GM12878 (cell line): ENCODE data around the gene CBLN3. TPM values are rescaled to one million over a fixed set of nuclear protein-coding genes. Genes with fewer than 3 reads are reported as not detected.

ENCODE experiments used
- ATAC-seq: fragments of 200-7000 bp; cut with Tn5 transposase; 3 replicates; pipeline ENCODE4 v1.9.1; 2020; ENCODE audit warnings: mild to moderate bottlenecking, moderate library complexity
- BruUV-seq: library from RNA; stranded (reverse); fragments of 400-500 nt; replicated peaks from 2 replicates; lab custom pipeline; 2021; lab: Mats Ljungman, UMichigan
- CTCF ChIA-PET: fragments of 300-600 bp; sonication (Branson Sonifier 250); formaldehyde crosslinking; extraction: SDS; loops from one replicate; lab custom pipeline; 2021; ENCODE audit warnings: inconsistent platforms; lab: Yijun Ruan, JAX
- POLR2A ChIA-PET: fragments of 350-600 bp; formaldehyde crosslinking; extraction: SDS; loops from one replicate; lab custom pipeline; 2021; ENCODE audit warnings: inconsistent platforms; lab: Charles Lee
- RAD21 ChIA-PET: fragments of 300-600 bp; sonication (Branson Sonifier 250); formaldehyde crosslinking; loops from one replicate; lab custom pipeline; 2023; ENCODE audit warnings: antibody characterized with exemption; ENCODE audit not compliant: unreplicated experiment; lab: Charles Lee
- SMC1A ChIA-PET: fragments of 300-600 bp; sonication (Branson Sonifier 250); formaldehyde crosslinking; loops from one replicate; lab custom pipeline; 2023; ENCODE audit not compliant: unreplicated experiment, uncharacterized antibody; lab: Charles Lee
- DNase-seq: peaks from one replicate; pipeline ENCODE4 v3.0.0-alpha.2; 2011; ENCODE audit warnings: low read depth, low spot score
- FAIRE-seq: peaks from 3 replicates; lab custom pipeline; 2011; peaks lifted over from hg19 to GRCh38; lab: Jason Lieb, UNC
- H2AFZ ChIP-seq: 2 replicates; pipeline ENCODE4 v1.6.0; 2011; ENCODE audit warnings: low read depth, low read length, control low read depth; ENCODE audit not compliant: control insufficient read depth
- H3K27ac ChIP-seq: 2 replicates; pipeline ENCODE4 v1.5.1; 2011; ENCODE audit warnings: control low read depth; ENCODE audit not compliant: control insufficient read depth, insufficient read depth
- H3K27me3 ChIP-seq, 2 experiments: replicated peaks in 1 of 2; 2 replicates each; pipeline versions ENCODE4 v1.6.0 to v1.6.1; 2011; ENCODE audit warnings: low read length in 1 of 2; ENCODE audit not compliant: control insufficient read depth in 2 of 2, insufficient read depth in 2 of 2
- H3K36me3 ChIP-seq, 2 experiments: 2 replicates each; pipeline ENCODE4 v1.5.1; 2011; ENCODE audit warnings: low read length in 1 of 2; ENCODE audit not compliant: control insufficient read depth in 2 of 2, insufficient read depth in 2 of 2
- H3K4me1 ChIP-seq: 2 replicates; pipeline ENCODE4 v1.6.1; 2011; ENCODE audit warnings: mild to moderate bottlenecking, low read length, moderate library complexity, mixed read lengths; ENCODE audit not compliant: control insufficient read depth, insufficient read depth
- H3K4me2 ChIP-seq: 2 replicates; pipeline ENCODE4 v1.6.0; 2011; ENCODE audit warnings: control low read depth; ENCODE audit not compliant: control insufficient read depth, insufficient read depth
- H3K4me3 ChIP-seq: fragments of 200-600 bp; sonication (generic); 2 replicates; pipeline ENCODE4 v1.5.1; 2016
- H3K79me2 ChIP-seq: 2 replicates; pipeline ENCODE4 v1.6.0; 2011; ENCODE audit warnings: low read length; ENCODE audit not compliant: control insufficient read depth, insufficient read depth
- H3K9ac ChIP-seq: 2 replicates; pipeline ENCODE4 v1.8.0; 2011; ENCODE audit warnings: low read length, control low read depth, mixed read lengths; ENCODE audit not compliant: control insufficient read depth, insufficient read depth
- H3K9me3 ChIP-seq: replicated peaks from 3 replicates; pipeline ENCODE4 v1.5.1; 2011; ENCODE audit warnings: mild to moderate bottlenecking, low read length; ENCODE audit not compliant: control insufficient read depth, insufficient read depth
- H4K20me1 ChIP-seq: 2 replicates; pipeline ENCODE4 v1.6.0; 2011; ENCODE audit not compliant: control insufficient read depth, insufficient read depth
- ATF3 ChIP-seq: IDR thresholded peaks from 2 replicates; pipeline ENCODE4 v1.6.1; 2011; ENCODE audit warnings: low read depth, mild to moderate bottlenecking, low read length, moderate library complexity, borderline replicate concordance; ENCODE audit errors: extremely low read depth
- ELK1 ChIP-seq: IDR thresholded peaks from 2 replicates; pipeline ENCODE4 v1.6.1; 2012; ENCODE audit warnings: low read depth, low read length, improper control_type of control experiment
- HDGF ChIP-seq: fragments of 450-650 bp; IDR thresholded peaks from 2 replicates; pipeline ENCODE4 v1.6.1; 2016; ENCODE audit warnings: antibody characterized with exemption
- LARP7 ChIP-seq: fragments of 450-650 bp; IDR thresholded peaks from 2 replicates; pipeline ENCODE4 v1.6.1; 2017; ENCODE audit warnings: mild to moderate bottlenecking
- POLR2AphosphoS5 ChIP-seq: IDR thresholded peaks from 2 replicates; pipeline ENCODE4 v1.6.1; 2011; ENCODE audit warnings: mild to moderate bottlenecking, low read length, inconsistent platforms
- SKIL ChIP-seq: fragments of 450-650 bp; IDR thresholded peaks from 2 replicates; pipeline ENCODE4 v1.6.1; 2017; ENCODE audit warnings: mild to moderate bottlenecking, low read depth, inconsistent platforms; ENCODE audit not compliant: poor library complexity, severe bottlenecking
- SMARCA5 ChIP-seq: fragments of 450-650 bp; IDR thresholded peaks from 2 replicates; pipeline ENCODE4 v1.6.1; 2017; ENCODE audit warnings: mild to moderate bottlenecking
- SUPT20H ChIP-seq: IDR thresholded peaks from 2 replicates; pipeline ENCODE4 v1.6.1; 2011; ENCODE audit warnings: low read depth, mild to moderate bottlenecking, low read length, moderate library complexity, borderline replicate concordance; ENCODE audit not compliant: control insufficient read depth
- TCF7 ChIP-seq: IDR thresholded peaks from 2 replicates; pipeline ENCODE4 v1.6.1; 2014; ENCODE audit warnings: antibody characterized with exemption, borderline replicate concordance
- ZNF384 ChIP-seq: IDR thresholded peaks from 2 replicates; pipeline ENCODE4 v1.6.1; 2012; ENCODE audit warnings: low read depth, mild to moderate bottlenecking, low read length, improper control_type of control experiment, borderline replicate concordance
- WGBS: methylation state at CpG from one replicate; pipeline ENCODE4 v1.1.6; 2016; ENCODE audit warnings: low lambda C conversion rate; ENCODE audit not compliant: insufficient replicate concordance, insufficient coverage; ENCODE audit errors: missing lambda C conversion rate; 5-methylcytosine and 5-hydroxymethylcytosine counted together
- in situ Hi-C: fragments of 300-500 bp; cut with MboI; formaldehyde crosslinking; loops from 9 replicates; pipeline ENCODE4 v1.14.3; 2018; ENCODE audit warnings: mixed read lengths
- intact Hi-C: fragments of 100-400 bp; cut with micrococcal nuclease; formaldehyde crosslinking; loops from one replicate; pipeline ENCODE4 v1.14.2; 2022; ENCODE audit not compliant: unreplicated experiment
- polyA plus RNA-seq, 11 experiments: library from polyadenylated mRNA; depleted of rRNA in 4 of 11; unstranded in 6 of 11; stranded (reverse) in 5 of 11; fragments of >200 nt; fragmentation: Nextera tagmentation in 4 of 11; fragmentation: Illumina TruSeq in 1 of 11; extraction: Ambion mirVana in 4 of 11; extraction: Trizol in 1 of 11; gene quantifications; 1 replicate in 1 of 11; 2 replicates in 10 of 11; pipeline versions ENCODE4 v1.2.1 to v1.2.3, GENCODE V29; 2011 to 2016; ENCODE audit warnings: inconsistent platforms in 2 of 11, missing spikeins in 2 of 11, low read depth in 1 of 11
- total RNA-seq, 4 experiments: library from RNA; depleted of rRNA in 3 of 4; stranded (reverse); fragments of >200 nt in 3 of 4; fragmentation: Illumina TruSeq in 1 of 4; extraction: Trizol in 1 of 4; gene quantifications; 2 replicates each; pipeline versions ENCODE4 v1.2.1 to v1.2.3, GENCODE V29; 2013 to 2021
- TF ChIP-seq, protein P1 (sequence below): fragments of 450-650 bp; IDR thresholded peaks from 2 replicates; pipeline ENCODE4 v1.6.1; 2018; ENCODE audit warnings: borderline replicate concordance, mild to moderate bottlenecking; ENCODE audit not compliant: partially characterized antibody
- TF ChIP-seq, protein P2 (sequence below): IDR thresholded peaks from 2 replicates; pipeline ENCODE4 v1.6.1; 2012; ENCODE audit warnings: mild to moderate bottlenecking, low read depth, low read length
- TF ChIP-seq, protein P3 (sequence below): IDR thresholded peaks from 2 replicates; pipeline ENCODE4 v1.6.1; 2012; ENCODE audit warnings: low read depth, low read length, improper control_type of control experiment

Gene CBLN3
- total and polyA plus RNA-seq, 10 of the 15 experiments (the other 5 are each of a cell fraction or from before 2014, with no cell fraction given) = 0.16 to 4.9 (median 1.3) TPM

DNA sequence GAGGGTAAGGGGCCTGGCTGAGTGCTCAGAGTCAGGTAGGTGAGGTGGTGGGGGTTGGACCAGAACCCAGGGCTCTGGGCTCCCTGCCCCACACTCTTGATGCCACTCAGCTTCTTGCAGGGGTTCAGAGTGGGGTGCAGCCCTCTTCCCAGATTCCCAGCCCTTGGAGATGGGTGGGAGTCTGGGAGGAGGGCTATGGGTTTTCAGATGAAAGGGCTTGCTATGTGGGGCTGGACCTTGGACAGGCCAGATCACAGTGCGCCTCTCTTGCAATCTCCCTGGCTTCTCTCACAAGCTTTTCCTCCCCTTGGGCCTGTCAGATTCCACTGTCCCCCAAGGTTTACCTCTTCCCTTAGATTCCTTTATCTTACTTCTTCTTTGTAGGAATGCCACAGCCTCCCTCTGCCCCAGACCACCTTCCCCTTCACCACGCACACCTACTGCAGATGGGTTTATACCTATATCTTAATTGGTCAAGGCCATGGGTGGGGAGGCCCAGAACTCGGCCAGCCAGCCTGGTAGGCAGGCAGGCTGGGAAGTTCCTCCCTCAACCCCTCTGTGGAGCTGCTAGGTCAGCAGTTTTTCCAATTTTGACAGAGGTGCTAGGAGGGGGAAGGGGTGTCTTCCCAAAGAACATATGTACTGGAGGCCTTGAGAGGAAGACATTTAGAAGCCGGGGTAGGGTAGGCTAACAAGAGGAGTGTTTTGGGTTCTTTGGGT is 29.3 kb downstream of the CBLN3 start:
- 12% methylated on average over 4 of the region's 4 CpGs for WGBS
- in situ Hi-C loops = no loop called here
- Histone ChIP-seq H3K36me3 (no peaks in the 10 kb centered on the region), H3K27ac (no peak overlapping the region), H3K9ac (no peak overlapping the region), H2AFZ (no peak overlapping the region), H3K9me3 (no peaks in the 10 kb centered on the region), H3K4me3 (no peak overlapping the region), H3K4me2 (no peak overlapping the region), H3K79me2 (no peaks in the 10 kb centered on the region), H3K27me3 (peaks cover 4 to 8% of the 10 kb centered on the region in 2 experiments), H3K4me1 (no peaks in the 10 kb centered on the region), H4K20me1 (no peaks in the 10 kb centered on the region)
- DNase-seq (no peak), FAIRE-seq (no peak), ATAC-seq (no peak)
- BruUV-seq = no TSS peak
- intact Hi-C loops = no loop called here
- SMC1A ChIA-PET = no interaction called here
- RAD21 ChIA-PET = no interaction called here
- POLR2A ChIA-PET = no interaction called here
- CTCF ChIA-PET = interaction anchor here (1.2 kb wide), 1 partner anchor 32 kb away, joined by 3 read pairs; no protein-coding TSS in a partner anchor
- no peak for TF ChIP-seq ATF3
- no peak for TF ChIP-seq SUPT20H
- no peak for TF ChIP-seq SKIL
- no peak for TF ChIP-seq HDGF
- no peak for TF ChIP-seq ZNF384
- TF ChIP-seq POLR2AphosphoS5 = no peak
- no peak for TF ChIP-seq ELK1
- TF ChIP-seq, protein P1, sequence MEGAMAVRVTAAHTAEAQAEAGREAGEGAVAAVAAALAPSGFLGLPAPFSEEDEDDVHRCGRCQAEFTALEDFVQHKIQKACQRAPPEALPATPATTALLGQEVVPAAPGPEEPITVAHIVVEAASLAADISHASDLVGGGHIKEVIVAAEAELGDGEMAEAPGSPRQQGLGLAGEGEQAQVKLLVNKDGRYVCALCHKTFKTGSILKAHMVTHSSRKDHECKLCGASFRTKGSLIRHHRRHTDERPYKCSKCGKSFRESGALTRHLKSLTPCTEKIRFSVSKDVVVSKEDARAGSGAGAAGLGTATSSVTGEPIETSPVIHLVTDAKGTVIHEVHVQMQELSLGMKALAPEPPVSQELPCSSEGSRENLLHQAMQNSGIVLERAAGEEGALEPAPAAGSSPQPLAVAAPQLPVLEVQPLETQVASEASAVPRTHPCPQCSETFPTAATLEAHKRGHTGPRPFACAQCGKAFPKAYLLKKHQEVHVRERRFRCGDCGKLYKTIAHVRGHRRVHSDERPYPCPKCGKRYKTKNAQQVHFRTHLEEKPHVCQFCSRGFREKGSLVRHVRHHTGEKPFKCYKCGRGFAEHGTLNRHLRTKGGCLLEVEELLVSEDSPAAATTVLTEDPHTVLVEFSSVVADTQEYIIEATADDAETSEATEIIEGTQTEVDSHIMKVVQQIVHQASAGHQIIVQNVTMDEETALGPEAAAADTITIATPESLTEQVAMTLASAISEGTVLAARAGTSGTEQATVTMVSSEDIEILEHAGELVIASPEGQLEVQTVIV = no peak
- no peak for TF ChIP-seq SMARCA5
- TF ChIP-seq TCF7 = no peak
- TF ChIP-seq, protein P2, sequence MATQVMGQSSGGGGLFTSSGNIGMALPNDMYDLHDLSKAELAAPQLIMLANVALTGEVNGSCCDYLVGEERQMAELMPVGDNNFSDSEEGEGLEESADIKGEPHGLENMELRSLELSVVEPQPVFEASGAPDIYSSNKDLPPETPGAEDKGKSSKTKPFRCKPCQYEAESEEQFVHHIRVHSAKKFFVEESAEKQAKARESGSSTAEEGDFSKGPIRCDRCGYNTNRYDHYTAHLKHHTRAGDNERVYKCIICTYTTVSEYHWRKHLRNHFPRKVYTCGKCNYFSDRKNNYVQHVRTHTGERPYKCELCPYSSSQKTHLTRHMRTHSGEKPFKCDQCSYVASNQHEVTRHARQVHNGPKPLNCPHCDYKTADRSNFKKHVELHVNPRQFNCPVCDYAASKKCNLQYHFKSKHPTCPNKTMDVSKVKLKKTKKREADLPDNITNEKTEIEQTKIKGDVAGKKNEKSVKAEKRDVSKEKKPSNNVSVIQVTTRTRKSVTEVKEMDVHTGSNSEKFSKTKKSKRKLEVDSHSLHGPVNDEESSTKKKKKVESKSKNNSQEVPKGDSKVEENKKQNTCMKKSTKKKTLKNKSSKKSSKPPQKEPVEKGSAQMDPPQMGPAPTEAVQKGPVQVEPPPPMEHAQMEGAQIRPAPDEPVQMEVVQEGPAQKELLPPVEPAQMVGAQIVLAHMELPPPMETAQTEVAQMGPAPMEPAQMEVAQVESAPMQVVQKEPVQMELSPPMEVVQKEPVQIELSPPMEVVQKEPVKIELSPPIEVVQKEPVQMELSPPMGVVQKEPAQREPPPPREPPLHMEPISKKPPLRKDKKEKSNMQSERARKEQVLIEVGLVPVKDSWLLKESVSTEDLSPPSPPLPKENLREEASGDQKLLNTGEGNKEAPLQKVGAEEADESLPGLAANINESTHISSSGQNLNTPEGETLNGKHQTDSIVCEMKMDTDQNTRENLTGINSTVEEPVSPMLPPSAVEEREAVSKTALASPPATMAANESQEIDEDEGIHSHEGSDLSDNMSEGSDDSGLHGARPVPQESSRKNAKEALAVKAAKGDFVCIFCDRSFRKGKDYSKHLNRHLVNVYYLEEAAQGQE = no peak
- TF ChIP-seq, protein P3, sequence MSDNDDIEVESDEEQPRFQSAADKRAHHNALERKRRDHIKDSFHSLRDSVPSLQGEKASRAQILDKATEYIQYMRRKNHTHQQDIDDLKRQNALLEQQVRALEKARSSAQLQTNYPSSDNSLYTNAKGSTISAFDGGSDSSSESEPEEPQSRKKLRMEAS = no peak
- TF ChIP-seq LARP7 = no peak
